T-helper 1 cell (primary cell): Measurements from ENCODE around the gene PALD1.

Experiments used
- DNase-seq, 5 donors: peaks; one replicate each; pipeline ENCODE4 v3.0.0-alpha.2; 2012 to 2020

The PALD1 gene

GRCh38 chr10:70507966-70508365, 29.4 kb downstream of the PALD1 start:
- DNase-seq, result no peak

DNA sequence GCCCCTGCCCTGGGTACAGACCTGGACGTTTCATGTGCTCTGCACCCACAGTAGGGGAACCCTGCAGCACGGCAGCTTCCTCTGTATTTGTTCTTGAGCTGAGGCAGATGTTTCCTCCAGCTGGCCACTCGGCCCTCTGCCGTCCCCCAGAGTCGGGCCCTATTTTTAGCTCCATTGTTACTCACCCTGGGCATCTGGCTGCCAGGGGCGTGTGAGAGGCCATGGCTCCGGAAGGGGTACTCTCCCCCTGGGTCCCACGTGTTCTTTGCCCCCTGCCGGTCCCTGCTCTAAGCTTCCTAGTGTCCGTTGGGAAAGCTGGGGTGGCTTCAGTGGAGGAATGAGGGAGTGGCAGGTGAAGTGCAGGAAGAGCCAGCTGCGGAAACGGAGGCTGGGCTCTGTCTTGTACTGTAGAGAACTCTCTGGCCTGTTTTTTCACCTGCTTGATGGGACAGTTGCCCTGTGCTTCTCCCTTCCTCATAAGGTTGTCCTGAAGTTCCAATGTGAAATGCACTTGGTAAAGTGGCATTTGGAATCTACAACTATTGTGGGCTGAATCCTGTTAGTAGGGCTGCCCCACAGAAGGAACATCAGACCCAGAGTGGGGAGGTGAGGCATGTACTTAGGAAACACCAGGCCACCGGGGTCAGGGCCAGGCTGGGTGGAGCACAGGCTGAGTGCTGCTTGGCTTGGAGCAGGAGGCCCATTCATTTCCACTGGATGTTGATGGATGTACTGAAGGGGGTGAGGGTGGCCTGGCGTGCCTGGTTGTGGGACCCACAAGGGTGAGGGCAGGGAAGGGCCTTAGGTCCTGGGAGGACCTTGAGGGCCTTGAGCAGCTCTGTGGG, 30.6 kb downstream of the PALD1 start:
- no peak for DNase-seq

- DNase-seq, result no peak
Measured at GRCh38 chr10:70509757-70510147, 31.2 kb downstream of the PALD1 start.

- no peak for DNase-seq
Measured at GRCh38 chr10:70510453-70510852, 31.9 kb downstream of the PALD1 start.

- no peak for DNase-seq
Measured at GRCh38 chr10:70510904-70511303, 32.3 kb downstream of the PALD1 start.

GRCh38 chr10:70512149-70512639, 33.6 kb downstream of the PALD1 start:
- no peak for DNase-seq

GRCh38 chr10:70513848-70514309, 35.3 kb downstream of the PALD1 start:
- DNase-seq, result no peak

GRCh38 chr10:70514591-70514990, 36.0 kb downstream of the PALD1 start:
- DNase-seq, result no peak

DNA sequence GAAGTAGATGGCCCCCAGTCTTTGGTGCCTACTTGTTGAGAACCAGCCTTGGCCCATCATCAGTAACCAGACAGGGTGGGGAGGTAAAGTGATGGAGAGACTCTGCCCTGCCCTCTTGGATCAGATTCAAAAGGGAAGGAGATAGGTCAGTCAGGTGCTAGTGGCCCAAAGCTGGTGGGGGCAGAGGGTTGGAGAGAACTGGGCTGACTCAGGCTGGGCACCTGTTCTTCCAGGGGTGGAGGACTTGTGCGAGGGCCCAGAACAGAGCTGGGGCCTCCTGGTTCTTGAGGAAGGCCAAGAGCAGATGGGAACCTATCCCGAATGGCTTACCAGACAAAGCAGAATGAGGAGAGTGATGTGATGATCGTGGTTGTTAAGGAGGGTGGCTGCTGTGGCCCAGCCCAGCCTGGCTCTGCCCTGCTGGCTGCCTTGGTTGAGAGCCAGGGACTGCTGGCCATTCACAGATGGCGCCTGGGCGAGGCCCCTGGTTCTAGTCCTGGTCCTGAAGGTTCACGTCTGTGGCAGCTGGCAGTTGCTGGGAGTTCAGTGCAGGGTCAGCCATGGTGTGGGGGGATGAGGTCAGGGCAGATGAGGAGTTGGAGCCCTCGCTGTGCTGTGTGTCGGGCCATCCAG, 36.6 kb downstream of the PALD1 start:
- no peak for DNase-seq

- no peak for DNase-seq
Measured at GRCh38 chr10:70518695-70519094, 40.1 kb downstream of the PALD1 start.

GRCh38 chr10:70523057-70523456, 44.5 kb downstream of the PALD1 start:
- no peak for DNase-seq

GRCh38 chr10:70523549-70523948, 45.0 kb downstream of the PALD1 start:
- no peak for DNase-seq

DNA sequence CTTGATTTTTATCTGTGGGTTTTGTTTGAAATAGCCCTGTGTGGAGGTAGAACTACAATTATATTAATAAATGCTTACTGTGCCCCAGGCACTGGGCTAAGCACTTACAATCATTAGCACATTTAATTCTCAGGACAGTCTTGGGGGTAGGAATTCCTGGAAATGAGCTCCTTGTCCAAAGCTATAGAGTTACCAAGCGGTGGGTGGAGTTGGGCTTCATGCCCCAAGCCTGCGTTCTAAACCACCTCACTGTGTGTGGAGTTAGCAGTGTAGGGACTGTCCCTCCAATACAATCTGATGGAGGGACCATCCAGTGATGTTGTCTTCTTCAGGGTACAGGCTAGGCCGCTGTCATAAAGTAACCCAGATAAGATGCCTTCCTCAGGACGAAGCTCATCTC, 49.7 kb downstream of the PALD1 start:
- DNase-seq, result no peak

DNA sequence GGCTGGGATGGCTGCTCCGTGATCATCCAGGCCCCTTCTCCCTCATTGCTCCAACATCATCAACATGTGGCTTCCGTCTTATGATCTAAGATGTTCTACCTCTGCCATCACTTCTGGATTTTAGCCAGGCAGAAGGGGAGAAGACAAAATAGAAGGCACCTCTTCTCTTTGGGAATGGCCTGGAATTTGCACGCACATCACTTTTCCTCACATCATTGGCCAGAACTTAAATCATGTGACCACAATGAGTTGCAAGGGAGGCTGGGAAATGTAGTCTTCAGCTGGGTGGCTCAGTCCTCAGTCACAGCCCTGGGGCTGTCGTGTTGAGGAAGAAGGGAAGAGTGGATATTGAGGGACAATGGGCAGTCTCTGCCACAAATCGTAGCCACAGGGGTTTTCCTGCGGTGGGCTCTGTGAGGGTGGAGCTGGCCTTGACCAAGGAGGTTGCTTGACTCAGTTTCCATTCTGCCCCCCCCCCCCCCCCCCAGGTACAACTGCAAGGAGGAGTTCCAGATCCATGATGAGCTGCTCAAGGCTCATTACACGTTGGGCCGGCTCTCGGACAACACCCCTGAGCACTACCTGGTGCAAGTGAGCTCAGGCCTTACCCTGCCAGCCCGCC, 50.3 kb downstream of the PALD1 start:
- DNase-seq, result no peak

GRCh38 chr10:70529848-70530247, 51.3 kb downstream of the PALD1 start:
- DNase-seq, result no peak

DNA sequence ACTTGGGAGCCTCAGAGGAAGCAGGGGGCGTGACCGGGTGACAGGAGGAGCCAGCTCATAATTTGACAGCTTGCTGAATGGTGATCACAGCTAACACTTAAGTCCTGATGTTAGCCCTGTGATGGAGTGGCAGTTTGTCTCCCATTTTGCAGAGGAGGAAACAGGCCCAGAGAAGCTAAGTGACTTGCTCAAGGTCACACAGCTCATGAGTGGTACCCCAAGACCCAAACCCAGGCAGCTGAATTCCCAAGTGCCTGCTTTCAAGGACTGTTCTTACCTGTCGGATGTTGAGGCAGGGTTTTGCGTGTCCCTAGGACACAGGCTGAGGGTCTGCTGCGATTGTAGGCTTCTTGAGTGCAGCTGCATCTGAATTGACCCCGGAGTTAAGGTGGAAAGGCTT, 51.7 kb downstream of the PALD1 start:
- DNase-seq, result no peak

DNA sequence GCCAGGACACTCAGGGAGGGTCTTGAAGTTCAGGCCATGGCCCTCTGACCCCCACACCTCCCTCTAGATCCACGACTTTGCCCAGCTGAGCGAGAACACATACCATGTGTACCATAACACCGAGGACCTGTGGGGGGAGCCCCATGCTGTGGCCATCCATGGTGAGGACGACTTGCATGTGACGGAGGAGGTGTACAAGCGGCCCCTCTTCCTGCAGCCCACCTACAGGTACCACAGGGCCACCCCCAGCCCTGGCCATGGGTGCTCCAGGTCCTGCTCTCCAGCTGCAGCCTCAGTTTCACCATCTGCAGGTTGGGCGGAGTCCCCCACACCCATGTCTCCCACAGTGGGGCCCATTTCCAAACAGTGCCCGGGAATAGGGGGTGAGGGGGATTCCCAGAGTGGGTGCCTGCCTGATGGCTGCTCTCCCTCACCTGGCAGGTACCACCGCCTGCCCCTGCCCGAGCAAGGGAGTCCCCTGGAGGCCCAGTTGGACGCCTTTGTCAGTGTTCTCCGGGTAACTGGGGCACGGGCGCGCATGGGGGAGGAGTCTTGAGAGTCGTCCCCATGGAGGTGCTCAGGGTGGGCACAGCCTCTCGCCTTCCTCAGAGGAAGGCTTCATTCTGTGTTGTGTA, 54.1 kb downstream of the PALD1 start:
- no peak for DNase-seq

- DNase-seq, result no peak
Measured at GRCh38 chr10:70533189-70533558, 54.6 kb downstream of the PALD1 start.

GRCh38 chr10:70534281-70534680, 55.7 kb downstream of the PALD1 start:
- no peak for DNase-seq

GRCh38 chr10:70535001-70535400, 56.4 kb downstream of the PALD1 start:
- no peak for DNase-seq

GRCh38 chr10:70535451-70535850, 56.9 kb downstream of the PALD1 start:
- no peak for DNase-seq

DNA sequence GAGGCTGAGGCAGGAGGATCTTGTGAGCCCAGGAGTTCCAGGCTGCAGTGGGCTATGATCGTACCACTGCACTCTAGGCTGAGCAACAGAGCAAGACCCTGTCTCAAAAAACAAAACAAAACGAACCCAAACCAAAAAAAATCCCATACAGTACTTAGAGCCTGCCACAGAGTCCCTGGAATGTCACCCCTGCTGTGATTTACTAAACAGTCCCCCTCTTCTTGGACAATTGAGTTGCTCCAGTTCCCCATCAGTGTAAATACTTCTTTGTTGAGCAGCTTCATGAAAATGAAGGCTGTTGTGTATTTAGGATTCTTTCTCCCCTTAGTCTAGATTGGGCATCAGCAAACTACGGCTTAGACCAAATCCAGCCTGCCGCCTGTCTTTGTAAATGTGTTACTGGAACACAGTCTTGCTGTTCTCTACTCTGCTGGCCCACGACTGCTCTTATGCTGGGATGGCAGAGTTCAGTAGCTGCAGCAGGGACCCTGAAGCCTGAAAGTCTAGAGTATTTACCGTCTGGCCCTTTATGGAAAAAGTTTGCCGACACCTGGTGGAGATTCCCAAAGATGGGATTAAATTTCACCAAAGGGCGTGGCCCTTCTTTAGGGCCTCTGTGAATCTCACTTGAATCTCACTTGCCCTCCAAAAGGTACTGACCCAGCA, 57.8 kb downstream of the PALD1 start:
- no peak for DNase-seq
